Measurements from ENCODE around the gene PSMA6. TPM values are rescaled to one million over a fixed set of nuclear protein-coding genes. Genes with fewer than 3 reads are reported as not detected.
"Not testable (repeated sequence)": the region's sequence is repeated elsewhere in the genome, so short reads cannot be mapped to it uniquely, and the experiment has no call there.

PSMA6 gene
- total and polyA plus RNA-seq, 2 donors (not counting 1 experiment from before 2014, with no cell fraction given): 190 to 225 TPM

- Histone ChIP-seq H3K36me3 (ENCODE audit: control insufficient read depth, insufficient read depth, low read length) (no peaks in the 10 kb centered on the region), H4K20me1 (ENCODE audit: control insufficient read depth, extremely low read depth, insufficient read depth, low read length) (no peaks in the 10 kb centered on the region), H3K27me3 (ENCODE audit: control insufficient read depth, insufficient read depth, low read length) (no peaks in the 10 kb centered on the region), H3K79me2 (ENCODE audit: control insufficient read depth, insufficient read depth, low read length) (peaks cover 91% of the 10 kb centered on the region), H3K4me2 (ENCODE audit: extremely low read depth, insufficient read depth, low read length) (no peak overlapping the region), H2AFZ (ENCODE audit: low read length) (no peak overlapping the region), H3K9ac (ENCODE audit: insufficient read depth, low read length) (no peak overlapping the region), H3K9me3 (ENCODE audit: control insufficient read depth, insufficient read depth, low read depth, low read length) (no peaks in the 10 kb centered on the region), H3K4me1 (ENCODE audit: control insufficient read depth, extremely low read depth, insufficient read depth, low read length) (no peaks in the 10 kb centered on the region), H3K27ac (ENCODE audit: insufficient read depth, low read length) (no peak overlapping the region), H3K4me3 (replicated peaks in 1 of 4; ENCODE audit: control extremely low read depth in 1 of 4, insufficient read depth in 1 of 4, low read depth in 3 of 4, low read length in 4 of 4) (no peak overlapping the region)
- no peak for DNase-seq (ENCODE audit: low read depth in 2 of 2)
- TF ChIP-seq CTCF (conservative IDR thresholded peaks at IDR 0.05 in 1 of 2, IDR thresholded peaks at IDR 0.05 in 1 of 2; ENCODE audit: low read depth in 1 of 2, low read length in 2 of 2) (no peak), EZH2 (IDR thresholded peaks at IDR 0.05; ENCODE audit: low read length, missing control alignments) (no peak)
These were observed 6.2 kb downstream of the PSMA6 start for GRCh38 chr14:35298351-35298750.

- Histone ChIP-seq H3K27me3 (ENCODE audit: control insufficient read depth, insufficient read depth, low read length) (no peaks in the 10 kb centered on the region), H3K4me1 (ENCODE audit: control insufficient read depth, extremely low read depth, insufficient read depth, low read length) (no peaks in the 10 kb centered on the region), H3K27ac (ENCODE audit: insufficient read depth, low read length) (no peak overlapping the region), H3K9ac (ENCODE audit: insufficient read depth, low read length) (no peak overlapping the region), H3K4me2 (ENCODE audit: extremely low read depth, insufficient read depth, low read length) (no peak overlapping the region), H3K4me3 (replicated peaks in 1 of 4; ENCODE audit: control extremely low read depth in 1 of 4, insufficient read depth in 1 of 4, low read depth in 3 of 4, low read length in 4 of 4) (no peak overlapping the region), H3K9me3 (ENCODE audit: control insufficient read depth, insufficient read depth, low read depth, low read length) (no peaks in the 10 kb centered on the region), H3K79me2 (ENCODE audit: control insufficient read depth, insufficient read depth, low read length) (peaks cover 89% of the 10 kb centered on the region), H2AFZ (ENCODE audit: low read length) (no peak overlapping the region), H4K20me1 (ENCODE audit: control insufficient read depth, extremely low read depth, insufficient read depth, low read length) (no peaks in the 10 kb centered on the region), H3K36me3 (ENCODE audit: control insufficient read depth, insufficient read depth, low read length) (no peaks in the 10 kb centered on the region)
- no peak for DNase-seq (ENCODE audit: low read depth in 2 of 2)
- TF ChIP-seq EZH2 (IDR thresholded peaks at IDR 0.05; ENCODE audit: low read length, missing control alignments) (no peak), CTCF (conservative IDR thresholded peaks at IDR 0.05 in 1 of 2, IDR thresholded peaks at IDR 0.05 in 1 of 2; ENCODE audit: low read depth in 1 of 2, low read length in 2 of 2) (no peak)
These were observed 7.5 kb downstream of the PSMA6 start for GRCh38 chr14:35299708-35300107.

- Histone ChIP-seq H3K4me1 (ENCODE audit: control insufficient read depth, extremely low read depth, insufficient read depth, low read length) (no peaks in the 10 kb centered on the region), H2AFZ (ENCODE audit: low read length) (no peak overlapping the region), H3K36me3 (ENCODE audit: control insufficient read depth, insufficient read depth, low read length) (no peaks in the 10 kb centered on the region), H3K4me2 (ENCODE audit: extremely low read depth, insufficient read depth, low read length) (no peak overlapping the region), H3K27ac (ENCODE audit: insufficient read depth, low read length) (no peak overlapping the region), H3K9ac (ENCODE audit: insufficient read depth, low read length) (no peak overlapping the region), H3K9me3 (ENCODE audit: control insufficient read depth, insufficient read depth, low read depth, low read length) (no peaks in the 10 kb centered on the region), H3K79me2 (ENCODE audit: control insufficient read depth, insufficient read depth, low read length) (peaks cover 89% of the 10 kb centered on the region), H4K20me1 (ENCODE audit: control insufficient read depth, extremely low read depth, insufficient read depth, low read length) (no peaks in the 10 kb centered on the region), H3K4me3 (replicated peaks in 1 of 4; ENCODE audit: control extremely low read depth in 1 of 4, insufficient read depth in 1 of 4, low read depth in 3 of 4, low read length in 4 of 4) (no peak overlapping the region), H3K27me3 (ENCODE audit: control insufficient read depth, insufficient read depth, low read length) (no peaks in the 10 kb centered on the region)
- DNase-seq (ENCODE audit: low read depth in 2 of 2): no peak
- TF ChIP-seq EZH2 (IDR thresholded peaks at IDR 0.05; ENCODE audit: low read length, missing control alignments) (no peak), CTCF (conservative IDR thresholded peaks at IDR 0.05 in 1 of 2, IDR thresholded peaks at IDR 0.05 in 1 of 2; ENCODE audit: low read depth in 1 of 2, low read length in 2 of 2) (no peak)
These were observed 8.0 kb downstream of the PSMA6 start for GRCh38 chr14:35300228-35300627.

GRCh38 chr14:35301334-35301733 lies 9.2 kb downstream of the PSMA6 start:
- not testable (repeated sequence) for H2AFZ ChIP-seq (ENCODE audit: low read length); H3K4me1 ChIP-seq (ENCODE audit: control insufficient read depth, extremely low read depth, insufficient read depth, low read length); H3K9me3 ChIP-seq (ENCODE audit: control insufficient read depth, insufficient read depth, low read depth, low read length); H3K4me2 ChIP-seq (ENCODE audit: extremely low read depth, insufficient read depth, low read length); H3K36me3 ChIP-seq (ENCODE audit: control insufficient read depth, insufficient read depth, low read length); H3K27me3 ChIP-seq (ENCODE audit: control insufficient read depth, insufficient read depth, low read length); H4K20me1 ChIP-seq (ENCODE audit: control insufficient read depth, extremely low read depth, insufficient read depth, low read length); H3K27ac ChIP-seq (ENCODE audit: insufficient read depth, low read length); DNase-seq (ENCODE audit: low read depth in 2 of 2); H3K9ac ChIP-seq (ENCODE audit: insufficient read depth, low read length); H3K4me3 ChIP-seq (replicated peaks in 1 of 4; ENCODE audit: control extremely low read depth in 1 of 4, insufficient read depth in 1 of 4, low read depth in 3 of 4, low read length in 4 of 4)
- H3K79me2 ChIP-seq (ENCODE audit: control insufficient read depth, insufficient read depth, low read length): peaks cover 89% of the 10 kb centered on the region
